Immature natural killer cell (primary cell): ENCODE results near the gene CDYL2. TPM values are rescaled to one million over a fixed set of nuclear protein-coding genes. Genes with fewer than 3 reads are reported as not detected.
"Not testable (repeated sequence)": the region's sequence is repeated elsewhere in the genome, so short reads cannot be mapped to it uniquely, and the experiment has no call there.

ENCODE experiments used
- DNase-seq, 3 donors: peaks; one replicate each; pipeline ENCODE4 v3.0.0; 2022; ENCODE audit warnings: mixed read lengths in 1 of 3
- H3K27ac Mint-ChIP-seq, 6 donors: one replicate each; pipeline ENCODE4 v1.8.0; 2020; ENCODE audit warnings: mixed read lengths in 6 of 6, mild to moderate bottlenecking in 5 of 6, inconsistent platforms in 4 of 6, moderate library complexity in 3 of 6
- H3K27me3 Mint-ChIP-seq, 3 donors: one replicate each; pipeline ENCODE4 v1.8.0; 2020 to 2021; ENCODE audit warnings: low read depth in 3 of 3, mild to moderate bottlenecking in 3 of 3, mixed read lengths in 3 of 3, moderate library complexity in 3 of 3, inconsistent platforms in 1 of 3
- H3K36me3 Mint-ChIP-seq, 3 donors: one replicate each; pipeline ENCODE4 v1.8.0; 2020; ENCODE audit warnings: mixed read lengths in 3 of 3, inconsistent platforms in 2 of 3, mild to moderate bottlenecking in 2 of 3
- H3K4me1 Mint-ChIP-seq, 2 donors: one replicate each; pipeline ENCODE4 v1.8.0; 2020; ENCODE audit warnings: inconsistent platforms in 2 of 2, mild to moderate bottlenecking in 2 of 2, mixed read lengths in 2 of 2, moderate library complexity in 1 of 2
- H3K4me3 Mint-ChIP-seq, 5 donors: one replicate each; pipeline ENCODE4 v1.8.0; 2020; ENCODE audit warnings: mild to moderate bottlenecking in 5 of 5, mixed read lengths in 5 of 5, inconsistent platforms in 3 of 5, moderate library complexity in 3 of 5
- H3K9me3 Mint-ChIP-seq, 6 donors: one replicate each; pipeline ENCODE4 v1.8.0; 2020; ENCODE audit warnings: mild to moderate bottlenecking in 6 of 6, mixed read lengths in 6 of 6, inconsistent platforms in 4 of 6, moderate library complexity in 3 of 6
- polyA plus RNA-seq, 3 donors: library from polyadenylated mRNA; unstranded; fragments of 300-500 nt; fragmentation: Illumina TruSeq; gene quantifications; one replicate each; pipeline ENCODE4 v1.2.3, GENCODE V29; 2021

Gene CDYL2
- polyA plus RNA-seq, 3 donors from 2014 or later: 0.21 TPM; not detected in 2

DNA sequence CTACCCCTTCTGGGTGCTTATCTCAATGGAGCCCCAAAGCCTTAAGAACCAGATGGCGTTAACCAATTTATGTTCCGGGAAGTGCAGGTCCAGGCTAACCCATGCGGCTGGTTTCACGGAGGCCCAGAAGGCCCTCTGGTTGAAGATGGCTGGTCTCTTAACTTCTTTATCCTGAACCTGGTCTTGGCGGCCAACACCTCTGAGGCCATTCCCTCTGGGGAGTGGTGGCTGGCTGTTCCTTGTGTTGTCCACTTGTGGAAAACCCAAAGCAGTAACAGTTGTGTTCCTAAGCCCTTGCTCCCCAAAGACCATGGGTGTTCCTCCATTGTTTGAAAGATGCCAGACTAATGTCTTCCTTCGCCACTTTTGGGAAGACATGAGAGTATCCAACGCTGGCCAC, 1.5 kb downstream of the CDYL2 start:
- peak overlapping the region; percentile 56 to 67 (median 65) for H3K4me3 Mint-ChIP-seq
- no peak overlapping the region for H3K27ac Mint-ChIP-seq
- H3K4me1 Mint-ChIP-seq: peaks cover 0 to 2% of the 10 kb centered on the region in 2 donors
- H3K9me3 Mint-ChIP-seq: peaks cover 0 to 2% (median 0%) of the 10 kb centered on the region in 6 donors
- peaks cover 0 to 3% (median 0%) of the 10 kb centered on the region in 3 donors for H3K36me3 Mint-ChIP-seq
- H3K27me3 Mint-ChIP-seq: peaks cover 2 to 12% (median 4%) of the 10 kb centered on the region in 3 donors
- no peak for DNase-seq

DNA sequence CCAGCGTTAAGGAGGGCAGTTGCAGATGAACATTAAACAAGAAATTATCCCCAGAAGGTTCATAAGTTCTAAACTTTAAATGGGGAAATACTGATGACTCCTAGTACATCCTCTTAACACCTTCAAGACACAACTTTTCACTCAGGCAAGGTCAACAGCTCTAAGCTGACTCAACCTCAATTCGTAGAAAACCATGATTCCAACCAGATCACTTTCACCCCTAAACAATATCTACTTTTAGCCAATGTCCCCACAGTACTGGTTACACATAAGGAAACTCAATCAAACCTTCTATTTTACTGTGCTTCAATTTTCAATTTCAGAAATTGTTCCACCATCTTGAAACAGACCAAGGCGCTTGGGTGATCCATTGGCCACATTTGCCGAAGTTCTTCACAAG, 2.3 kb downstream of the CDYL2 start:
- Mint-ChIP-seq H3K4me1 (peaks cover 0 to 2% of the 10 kb centered on the region in 2 donors), H3K36me3 (peaks cover 0 to 3% (median 0%) of the 10 kb centered on the region in 3 donors), H3K9me3 (peaks cover 0 to 2% (median 0%) of the 10 kb centered on the region in 6 donors), H3K27ac (no peak overlapping the region), H3K27me3 (peaks cover 2 to 12% (median 4%) of the 10 kb centered on the region in 3 donors), H3K4me3 (peak overlapping the region; percentile 37 to 67 (median 65))
- no peak for DNase-seq

DNA sequence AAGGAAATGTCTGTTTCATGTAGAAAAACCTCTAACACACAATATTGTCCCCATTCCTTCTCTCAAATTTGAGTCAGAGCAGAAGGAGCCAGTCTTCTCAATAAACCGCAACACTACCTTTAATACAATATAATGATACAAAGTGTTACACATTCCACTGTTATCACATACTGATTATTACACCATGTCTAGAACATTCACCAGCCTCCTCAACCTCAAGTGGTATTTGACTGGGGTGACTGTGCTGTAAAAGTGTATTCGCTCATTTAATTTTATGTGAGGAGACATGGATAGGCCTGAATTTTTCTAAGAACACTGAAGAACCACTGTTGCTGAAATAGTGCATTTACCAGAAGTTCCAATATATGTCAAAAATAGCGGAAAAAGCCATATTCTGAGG, 10.3 kb downstream of the CDYL2 start:
- Mint-ChIP-seq H3K4me1 (no peaks in the 10 kb centered on the region), H3K27ac (no peak overlapping the region), H3K27me3 (peaks cover 0 to 2% (median 0%) of the 10 kb centered on the region in 3 donors), H3K9me3 (no peaks in the 10 kb centered on the region), H3K4me3 (no peak overlapping the region), H3K36me3 (no peaks in the 10 kb centered on the region)
- DNase-seq: no peak

DNA sequence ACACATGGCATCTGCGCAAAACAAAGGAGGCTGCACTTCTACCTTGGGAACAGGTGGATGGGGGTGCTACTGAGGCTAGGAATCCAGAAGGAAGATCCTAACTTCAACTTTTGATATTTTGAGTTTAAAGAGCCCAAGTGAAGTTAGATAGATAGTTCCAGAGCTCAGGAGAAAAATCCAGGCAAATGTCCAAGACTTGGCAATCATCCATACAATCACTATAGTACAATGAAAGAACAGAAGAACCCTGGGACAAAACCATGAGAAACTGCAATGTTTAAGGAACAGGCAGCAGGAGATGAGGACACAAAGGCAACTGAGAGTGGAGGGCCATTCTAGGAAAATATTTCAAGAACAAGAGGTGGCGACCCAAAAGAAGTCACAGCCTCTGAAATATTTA, 12.4 kb downstream of the CDYL2 start:
- H3K4me3 Mint-ChIP-seq: no peak overlapping the region

DNA sequence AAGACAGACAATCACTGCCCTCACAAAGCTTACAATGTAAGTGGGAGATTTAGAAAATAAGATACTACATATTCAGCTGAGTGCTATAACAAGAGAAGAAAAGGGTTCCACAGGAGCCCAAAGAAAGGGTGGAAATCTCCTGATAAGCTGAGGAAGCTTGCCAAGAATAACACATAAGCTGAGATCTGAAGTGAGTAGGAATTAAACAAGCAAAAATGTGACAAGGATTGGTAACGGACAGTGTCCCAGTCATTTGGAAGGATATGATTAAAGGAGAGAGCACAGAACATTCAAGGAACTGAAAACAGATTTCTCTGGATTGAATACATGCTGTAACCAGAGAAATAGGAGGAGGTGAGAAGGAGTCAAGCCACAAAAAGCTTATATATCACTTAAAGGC, 13.0 kb downstream of the CDYL2 start:
- Mint-ChIP-seq H3K36me3 (no peaks in the 10 kb centered on the region), H3K4me1 (no peaks in the 10 kb centered on the region), H3K27ac (no peak overlapping the region), H3K4me3 (no peak overlapping the region), H3K27me3 (peaks cover 0 to 4% (median 0%) of the 10 kb centered on the region in 3 donors), H3K9me3 (peaks cover 0 to 3% (median 0%) of the 10 kb centered on the region in 6 donors)
- DNase-seq: no peak

More for the DNA sequence above, 12.4 kb downstream of the CDYL2 start:
- H3K36me3 Mint-ChIP-seq: no peaks in the 10 kb centered on the region
- peaks cover 0 to 4% (median 0%) of the 10 kb centered on the region in 3 donors for H3K27me3 Mint-ChIP-seq
- H3K4me1 Mint-ChIP-seq: no peaks in the 10 kb centered on the region
- H3K9me3 Mint-ChIP-seq: peaks cover 0 to 3% (median 0%) of the 10 kb centered on the region in 6 donors
- no peak for DNase-seq
- H3K27ac Mint-ChIP-seq: no peak overlapping the region

DNA sequence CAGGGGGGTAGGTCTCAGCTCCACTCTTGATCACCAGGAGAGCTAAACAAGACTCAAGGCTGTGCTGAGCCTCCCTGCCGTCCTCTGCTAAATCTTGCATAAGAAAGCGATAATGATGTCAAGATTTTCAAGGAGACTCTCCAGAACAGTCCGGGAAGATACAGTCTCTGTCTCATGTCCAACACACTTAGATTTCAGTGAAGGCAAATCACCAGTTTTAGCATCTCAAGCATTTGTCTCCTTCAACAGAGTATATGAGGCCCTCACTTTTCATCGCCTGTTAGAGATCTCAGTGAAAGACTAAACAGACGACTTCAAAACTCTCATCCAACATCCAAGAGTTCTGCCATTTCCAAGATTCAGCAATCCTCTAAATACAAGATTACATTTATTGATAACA, 13.6 kb downstream of the CDYL2 start:
- Mint-ChIP-seq H3K36me3 (no peaks in the 10 kb centered on the region), H3K4me3 (no peak overlapping the region), H3K4me1 (no peaks in the 10 kb centered on the region), H3K9me3 (peaks cover 0 to 8% (median 0%) of the 10 kb centered on the region in 6 donors), H3K27me3 (peaks cover 0 to 4% (median 0%) of the 10 kb centered on the region in 3 donors), H3K27ac (no peak overlapping the region)
- DNase-seq: no peak

DNA sequence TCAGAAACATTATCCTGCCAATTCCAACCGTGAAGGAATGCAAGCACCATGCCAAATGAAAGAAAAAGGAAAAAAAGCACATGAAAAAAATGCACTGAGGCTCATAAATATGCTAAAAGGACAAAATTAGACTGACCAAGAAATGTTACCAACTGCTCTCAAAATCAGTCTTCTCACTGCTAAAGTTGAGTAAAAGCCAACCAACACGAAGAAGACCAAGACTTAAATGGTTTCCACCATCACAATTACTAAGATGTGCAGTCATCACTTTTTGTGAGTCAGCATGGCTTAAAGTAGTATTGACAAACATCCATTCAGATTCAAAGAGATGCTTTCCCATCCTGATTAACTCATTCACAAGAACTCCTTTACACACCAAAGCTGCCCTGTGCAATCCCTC, 16.4 kb downstream of the CDYL2 start:
- Mint-ChIP-seq H3K27me3 (peaks cover 0 to 4% (median 0%) of the 10 kb centered on the region in 3 donors), H3K36me3 (peaks cover 0 to 4% (median 0%) of the 10 kb centered on the region in 3 donors), H3K4me3 (no peak overlapping the region), H3K27ac (no peak overlapping the region), H3K9me3 (peaks cover 0 to 20% (median 7%) of the 10 kb centered on the region in 6 donors), H3K4me1 (no peaks in the 10 kb centered on the region)
- DNase-seq: no peak

DNA sequence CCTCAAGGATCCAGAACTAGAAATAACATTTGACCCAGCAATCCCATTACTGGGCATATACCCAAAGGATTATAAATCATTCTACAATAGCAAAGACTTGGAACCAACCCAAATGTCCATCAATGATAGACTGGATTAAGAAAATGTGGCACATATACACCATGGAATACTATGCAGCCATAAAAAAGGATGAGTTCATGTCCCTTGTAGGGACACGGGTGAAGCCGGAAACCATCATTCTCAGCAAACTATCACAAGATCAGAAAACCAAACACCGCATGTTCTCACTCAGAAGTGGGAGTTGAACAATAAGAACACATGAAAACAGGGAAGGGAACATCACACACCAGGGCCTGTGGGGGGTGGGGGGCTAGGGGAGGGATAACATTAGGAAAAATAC, 17.8 kb downstream of the CDYL2 start:
- not testable (repeated sequence) for DNase-seq, H3K4me3 Mint-ChIP-seq, H3K4me1 Mint-ChIP-seq, H3K27me3 Mint-ChIP-seq, H3K27ac Mint-ChIP-seq, H3K36me3 Mint-ChIP-seq
- H3K9me3 Mint-ChIP-seq: peaks cover 10 to 34% (median 12%) of the 10 kb centered on the region in 6 donors

DNA sequence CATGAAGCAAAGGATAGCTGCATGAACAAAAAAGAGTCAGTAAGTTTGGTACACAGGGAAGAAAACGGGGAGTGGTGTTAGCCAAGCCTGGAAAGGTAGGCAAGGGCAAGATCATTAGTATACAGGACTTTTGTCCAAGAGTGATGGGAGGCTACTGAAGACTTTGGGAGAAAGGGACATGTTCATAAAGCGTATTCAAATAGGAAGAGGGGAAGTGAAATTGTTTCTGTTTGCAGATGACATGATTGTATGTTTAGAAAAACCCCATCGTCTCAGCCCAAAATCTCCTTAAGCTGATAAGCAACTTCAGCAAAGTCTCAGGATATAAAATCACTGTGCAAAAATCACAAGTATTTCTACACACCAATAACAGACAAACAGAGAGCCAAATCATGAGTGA, 19.4 kb downstream of the CDYL2 start:
- no peak overlapping the region for H3K4me3 Mint-ChIP-seq
- H3K36me3 Mint-ChIP-seq: peaks cover 0 to 16% (median 4%) of the 10 kb centered on the region in 3 donors
- no peak overlapping the region for H3K27ac Mint-ChIP-seq
- no peak for DNase-seq
- H3K27me3 Mint-ChIP-seq: peaks cover 1 to 2% (median 2%) of the 10 kb centered on the region in 3 donors
- no peaks in the 10 kb centered on the region for H3K4me1 Mint-ChIP-seq
- peaks cover 15 to 45% (median 20%) of the 10 kb centered on the region in 6 donors for H3K9me3 Mint-ChIP-seq

DNA sequence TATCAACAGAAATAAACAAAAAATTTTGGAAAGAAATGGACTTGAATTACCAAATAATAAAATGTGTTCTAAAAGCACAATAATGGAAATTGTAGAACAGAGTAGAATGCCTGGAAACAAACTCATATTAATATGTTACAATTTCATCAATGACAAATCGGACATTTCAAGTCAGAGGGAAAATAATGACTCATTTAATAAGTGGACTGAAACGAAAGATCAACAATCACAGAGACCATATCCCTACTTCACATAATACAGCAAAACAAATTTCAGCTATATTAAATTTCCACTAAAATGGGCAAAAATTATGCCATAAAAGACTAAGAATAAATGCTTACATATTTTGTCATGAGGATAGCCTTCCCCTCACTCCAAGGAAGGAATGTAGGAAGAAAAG, 25.7 kb downstream of the CDYL2 start:
- no peak for DNase-seq
- H3K4me3 Mint-ChIP-seq: no peak overlapping the region
- H3K9me3 Mint-ChIP-seq: peaks cover 7 to 30% (median 18%) of the 10 kb centered on the region in 6 donors
- peaks cover 0 to 3% (median 2%) of the 10 kb centered on the region in 3 donors for H3K27me3 Mint-ChIP-seq
- no peak overlapping the region for H3K27ac Mint-ChIP-seq
- H3K4me1 Mint-ChIP-seq: no peaks in the 10 kb centered on the region
- H3K36me3 Mint-ChIP-seq: peaks cover 0 to 16% (median 0%) of the 10 kb centered on the region in 3 donors

DNA sequence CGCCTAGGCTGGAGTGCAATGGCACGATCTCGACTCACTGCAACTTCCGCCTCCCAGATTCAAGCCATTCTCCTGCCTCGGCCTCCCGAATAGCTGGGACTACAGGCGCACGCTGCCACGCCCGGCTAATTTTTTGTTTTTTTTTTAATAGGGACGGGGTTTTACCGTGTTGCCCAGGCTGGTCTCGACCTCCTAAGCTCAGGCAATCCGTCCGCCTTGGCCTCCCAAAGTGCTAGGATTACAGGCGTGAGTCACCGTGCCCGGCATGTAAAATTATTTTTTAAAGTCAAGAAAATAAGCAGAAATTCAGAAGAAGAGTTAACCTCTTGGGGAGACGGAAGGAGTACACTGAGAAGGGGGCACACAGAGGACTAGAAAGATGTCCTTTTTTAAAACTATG, 27.5 kb downstream of the CDYL2 start:
- Mint-ChIP-seq H3K4me1 (no peaks in the 10 kb centered on the region), H3K9me3 (peaks cover 7 to 18% (median 12%) of the 10 kb centered on the region in 6 donors), H3K36me3 (peaks cover 0 to 12% (median under 1%) of the 10 kb centered on the region in 3 donors), H3K4me3 (no peak overlapping the region), H3K27me3 (peaks cover 0 to 3% (median 2%) of the 10 kb centered on the region in 3 donors), H3K27ac (no peak overlapping the region)
- no peak for DNase-seq

DNA sequence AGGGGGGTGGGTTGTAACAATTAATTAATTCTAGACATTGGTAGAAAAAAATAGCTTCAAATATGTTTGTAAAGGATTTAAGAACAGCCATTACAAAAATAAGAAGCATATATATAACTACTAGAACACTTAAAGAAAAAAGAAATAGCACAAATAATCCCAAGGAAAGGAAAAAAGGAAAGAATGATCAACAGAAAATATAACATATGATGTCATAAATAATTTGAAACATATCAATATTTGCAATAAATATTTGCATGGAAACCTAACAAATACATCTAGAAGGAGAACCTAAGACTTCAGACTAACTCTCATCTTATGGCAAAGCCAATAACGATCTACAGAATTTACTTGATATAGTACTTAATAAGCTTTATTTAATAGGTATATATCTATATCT, 28.9 kb downstream of the CDYL2 start:
- no peak for DNase-seq
- H3K27me3 Mint-ChIP-seq: peaks cover 0 to 4% (median 3%) of the 10 kb centered on the region in 3 donors
- no peak overlapping the region for H3K27ac Mint-ChIP-seq
- peaks cover 0 to 3% (median 0%) of the 10 kb centered on the region in 3 donors for H3K36me3 Mint-ChIP-seq
- no peak overlapping the region for H3K4me3 Mint-ChIP-seq
- no peaks in the 10 kb centered on the region for H3K4me1 Mint-ChIP-seq
- peaks cover 0 to 9% (median 4%) of the 10 kb centered on the region in 6 donors for H3K9me3 Mint-ChIP-seq

DNA sequence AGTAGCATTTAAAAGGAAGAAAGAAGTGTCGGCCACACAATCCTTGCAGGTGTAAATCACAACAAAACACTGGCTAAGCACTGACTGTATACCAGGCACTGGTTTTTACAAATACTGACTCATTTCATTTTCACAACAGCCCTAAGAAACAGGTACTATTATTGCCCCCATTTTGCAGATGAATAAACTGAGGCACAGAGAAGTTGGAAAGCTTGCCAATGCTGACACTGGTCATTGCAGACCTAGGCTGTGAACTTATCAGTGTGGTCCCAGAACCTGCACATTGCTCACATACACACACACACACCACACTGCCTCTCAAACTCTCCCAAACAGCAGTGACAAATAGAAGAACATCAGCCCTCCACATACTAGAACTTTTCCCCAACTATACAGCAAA, 37.6 kb downstream of the CDYL2 start:
- Mint-ChIP-seq H3K4me1 (no peaks in the 10 kb centered on the region), H3K27ac (no peak overlapping the region), H3K9me3 (peaks cover 0 to 11% (median 1%) of the 10 kb centered on the region in 6 donors), H3K4me3 (no peak overlapping the region), H3K27me3 (peaks cover 0 to 7% (median 4%) of the 10 kb centered on the region in 3 donors), H3K36me3 (peaks cover 0 to 3% (median 0%) of the 10 kb centered on the region in 3 donors)
- DNase-seq: no peak

DNA sequence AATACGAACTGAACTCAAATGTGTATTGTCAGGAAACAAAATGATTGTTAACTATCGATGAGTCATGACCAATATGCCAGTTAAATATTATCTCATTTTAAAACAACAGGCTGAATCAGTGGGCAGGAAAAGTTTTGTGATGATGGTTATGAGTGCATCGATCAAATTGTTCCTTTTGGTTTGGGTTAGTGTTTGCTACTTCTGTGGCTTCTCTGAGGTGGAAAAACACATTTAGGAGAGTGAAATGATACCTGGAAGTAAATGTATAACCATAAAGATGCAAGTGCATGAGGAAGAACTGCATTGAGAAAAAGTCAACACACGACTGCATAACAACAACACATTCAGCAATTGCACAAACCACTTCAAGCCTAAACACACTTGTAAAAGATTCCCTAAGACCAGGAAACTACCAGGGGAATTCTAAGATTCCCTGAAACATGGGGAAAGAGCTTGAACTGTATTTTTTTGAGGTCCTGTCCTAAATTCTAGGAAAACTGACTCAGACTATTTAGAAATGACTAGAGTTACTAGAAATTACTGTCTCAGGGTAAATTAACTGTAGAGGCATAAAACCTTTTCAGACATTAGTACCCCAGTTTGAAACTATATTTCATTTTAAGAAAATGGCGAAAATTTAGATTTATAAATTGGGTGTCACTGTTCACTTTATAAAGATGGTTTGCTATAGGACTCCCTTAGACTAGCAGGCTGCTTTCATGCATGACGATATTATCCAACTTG, 44.8 kb downstream of the CDYL2 start:
- Mint-ChIP-seq H3K27ac (no peak overlapping the region), H3K4me1 (no peaks in the 10 kb centered on the region), H3K27me3 (peaks cover 2 to 4% (median 3%) of the 10 kb centered on the region in 3 donors), H3K9me3 (peaks cover 0 to 2% (median 0%) of the 10 kb centered on the region in 6 donors), H3K4me3 (no peak overlapping the region), H3K36me3 (no peaks in the 10 kb centered on the region)
- no peak for DNase-seq
